Dendritic cell treated with granulocyte-macrophage colony-stimulating factor and Interleukin-4, amounts not matched to agents 40 ng/mL and 50 ng/mL, for 4 days (primary cell): Measurements from ENCODE around the gene CRB1.
A peak's percentile ranks its signal among the peaks of the same experiment; 100 is the strongest.

Source experiments
- H3K27ac Mint-ChIP-seq: one replicate; pipeline ENCODE4 v1.8.0; 2022; ENCODE audit warnings: mild to moderate bottlenecking, mixed read lengths
- H3K27me3 Mint-ChIP-seq: one replicate; pipeline ENCODE4 v1.8.0; 2022; ENCODE audit warnings: mild to moderate bottlenecking, mixed read lengths
- H3K36me3 Mint-ChIP-seq: one replicate; pipeline ENCODE4 v1.8.0; 2022; ENCODE audit warnings: low read depth, mixed read lengths
- H3K4me1 Mint-ChIP-seq: one replicate; pipeline ENCODE4 v1.8.0; 2022; ENCODE audit warnings: low read depth, mixed read lengths
- H3K4me3 Mint-ChIP-seq: one replicate; pipeline ENCODE4 v1.8.0; 2022; ENCODE audit warnings: mild to moderate bottlenecking, moderate library complexity, mixed read lengths
- H3K9me3 Mint-ChIP-seq: one replicate; pipeline ENCODE4 v1.8.0; 2022; ENCODE audit warnings: mixed read lengths
- intact Hi-C: fragments of 100-400 bp; cut with micrococcal nuclease; formaldehyde crosslinking; loops from one replicate; pipeline ENCODE4 v1.15.0; 2022

CRB1 gene

GRCh38 chr1:197451381-197451780 is 183.3 kb downstream of the CRB1 start:
- intact Hi-C loops, result no loop called here
- Mint-ChIP-seq H3K4me3 (no peak overlapping the region), H3K4me1 (no peaks in the 10 kb centered on the region), H3K9me3 (no peaks in the 10 kb centered on the region), H3K27ac (no peak overlapping the region), H3K36me3 (no peaks in the 10 kb centered on the region), H3K27me3 (no peaks in the 10 kb centered on the region)

DNA sequence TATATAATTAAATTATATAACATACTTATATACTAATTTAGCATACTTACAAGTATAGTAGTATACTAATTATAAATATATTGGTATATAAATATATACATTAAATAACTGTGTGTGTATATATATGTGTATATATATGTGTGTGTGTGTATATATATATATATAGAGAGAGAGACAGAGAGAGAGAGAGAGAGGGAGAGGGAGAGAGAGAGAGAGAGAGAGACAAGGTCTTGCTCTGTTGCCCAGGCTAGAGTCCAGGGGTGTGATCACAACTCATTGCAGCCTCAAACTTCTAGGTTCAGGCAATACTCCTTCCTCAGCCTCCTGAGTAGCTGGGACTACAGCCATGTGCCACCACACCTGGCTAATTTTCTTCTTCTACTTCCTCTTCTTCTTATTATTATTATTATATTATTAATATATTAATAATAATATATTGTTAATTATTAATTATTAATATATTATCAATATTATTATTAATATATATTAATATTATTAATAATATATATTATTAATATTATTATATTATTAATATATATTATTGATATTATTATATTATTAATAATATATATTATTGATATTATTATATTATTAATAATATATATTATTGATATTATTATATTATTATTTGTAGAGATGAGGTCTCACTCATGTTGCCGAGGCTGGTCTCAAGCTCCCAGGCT is 185.5 kb downstream of the CRB1 start:
- Mint-ChIP-seq H3K27ac (no peak overlapping the region), H3K4me1 (no peaks in the 10 kb centered on the region), H3K4me3 (no peak overlapping the region), H3K36me3 (no peaks in the 10 kb centered on the region), H3K9me3 (no peaks in the 10 kb centered on the region), H3K27me3 (no peaks in the 10 kb centered on the region)
- intact Hi-C loops, result no loop called here

DNA sequence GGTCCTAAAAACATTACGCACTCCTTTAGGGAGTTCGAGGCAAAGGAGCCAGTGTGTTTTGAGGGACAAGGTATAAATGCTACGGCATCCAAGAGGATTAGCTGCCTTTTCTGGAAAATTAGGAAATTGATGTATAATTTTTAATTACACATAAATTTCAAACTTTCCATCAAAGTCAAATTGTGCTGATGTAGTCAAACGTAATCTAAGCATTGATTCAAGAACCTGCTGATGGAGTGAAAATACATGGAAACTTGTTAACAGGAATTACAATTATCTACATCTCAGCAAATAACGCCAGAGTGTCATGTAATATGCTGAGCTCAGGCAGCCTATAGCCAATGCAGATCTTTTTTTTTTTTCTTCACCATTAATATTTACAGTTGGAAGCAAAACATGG is 194.5 kb downstream of the CRB1 start:
- H3K27ac Mint-ChIP-seq, result no peak overlapping the region
- H3K4me3 Mint-ChIP-seq, result no peak overlapping the region
- intact Hi-C loops, result no loop called here
- H3K27me3 Mint-ChIP-seq, result no peaks in the 10 kb centered on the region
- no peaks in the 10 kb centered on the region for H3K36me3 Mint-ChIP-seq
- H3K4me1 Mint-ChIP-seq, result peaks cover 6% of the 10 kb centered on the region
- no peaks in the 10 kb centered on the region for H3K9me3 Mint-ChIP-seq

DNA sequence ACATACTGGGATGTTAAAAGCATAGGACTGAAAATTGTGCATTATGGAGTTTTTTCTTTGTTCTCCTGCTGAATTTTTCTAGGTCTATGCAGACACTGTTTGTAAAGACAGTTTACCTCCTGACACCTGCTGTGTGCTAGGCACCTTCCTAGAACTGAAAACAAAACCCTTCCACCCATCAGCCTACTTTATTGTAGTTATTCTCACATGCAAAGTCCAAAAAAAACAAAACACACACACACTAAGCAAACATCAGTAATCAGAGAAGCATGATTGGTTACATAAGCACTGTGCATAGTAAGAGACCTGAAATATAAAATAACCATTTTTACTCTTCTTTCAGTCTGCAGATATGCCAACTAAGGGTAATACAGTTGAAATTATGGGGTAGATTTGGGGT is 195.1 kb downstream of the CRB1 start:
- H3K4me1 Mint-ChIP-seq, result peaks cover 6% of the 10 kb centered on the region
- intact Hi-C loops, result no loop called here
- no peak overlapping the region for H3K4me3 Mint-ChIP-seq
- no peaks in the 10 kb centered on the region for H3K27me3 Mint-ChIP-seq
- H3K27ac Mint-ChIP-seq, result no peak overlapping the region
- H3K36me3 Mint-ChIP-seq, result no peaks in the 10 kb centered on the region
- H3K9me3 Mint-ChIP-seq, result no peaks in the 10 kb centered on the region

GRCh38 chr1:197464044-197464443 is 196.0 kb downstream of the CRB1 start:
- Mint-ChIP-seq H3K4me1 (peaks cover 7% of the 10 kb centered on the region), H3K36me3 (no peaks in the 10 kb centered on the region), H3K27ac (no peak overlapping the region), H3K9me3 (no peaks in the 10 kb centered on the region), H3K4me3 (no peak overlapping the region), H3K27me3 (no peaks in the 10 kb centered on the region)
- intact Hi-C loops, result no loop called here

- H3K36me3 Mint-ChIP-seq, result no peaks in the 10 kb centered on the region
- no peaks in the 10 kb centered on the region for H3K27me3 Mint-ChIP-seq
- H3K27ac Mint-ChIP-seq, result no peak overlapping the region
- peaks cover 18% of the 10 kb centered on the region for H3K4me1 Mint-ChIP-seq
- H3K4me3 Mint-ChIP-seq, result no peak overlapping the region
- intact Hi-C loops, result no loop called here
- H3K9me3 Mint-ChIP-seq, result no peaks in the 10 kb centered on the region
Measured at GRCh38 chr1:197465528-197466327, 197.7 kb downstream of the CRB1 start.

DNA sequence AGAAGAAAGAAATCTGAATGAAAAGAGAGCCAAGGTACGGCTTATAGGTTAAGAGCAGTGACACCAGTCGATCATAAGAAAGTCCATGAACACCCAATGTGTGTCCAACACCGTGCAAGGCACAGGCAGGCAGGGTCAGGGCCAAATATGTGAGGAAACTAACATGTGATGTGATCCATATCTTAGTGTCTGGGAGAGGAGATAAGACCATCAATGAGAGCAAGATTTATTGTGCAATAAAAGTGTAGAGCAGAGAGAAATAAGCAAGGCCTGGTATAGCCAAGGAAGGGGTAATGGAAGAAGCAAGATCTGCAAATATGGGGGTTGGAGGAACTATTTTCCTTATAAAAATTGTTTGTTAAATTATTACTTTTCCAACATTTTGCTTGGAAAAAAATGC is 198.8 kb downstream of the CRB1 start:
- Mint-ChIP-seq H3K36me3 (no peaks in the 10 kb centered on the region), H3K9me3 (no peaks in the 10 kb centered on the region), H3K27ac (no peak overlapping the region), H3K4me1 (peaks cover 18% of the 10 kb centered on the region), H3K27me3 (no peaks in the 10 kb centered on the region), H3K4me3 (no peak overlapping the region)
- intact Hi-C loops, result no loop called here

DNA sequence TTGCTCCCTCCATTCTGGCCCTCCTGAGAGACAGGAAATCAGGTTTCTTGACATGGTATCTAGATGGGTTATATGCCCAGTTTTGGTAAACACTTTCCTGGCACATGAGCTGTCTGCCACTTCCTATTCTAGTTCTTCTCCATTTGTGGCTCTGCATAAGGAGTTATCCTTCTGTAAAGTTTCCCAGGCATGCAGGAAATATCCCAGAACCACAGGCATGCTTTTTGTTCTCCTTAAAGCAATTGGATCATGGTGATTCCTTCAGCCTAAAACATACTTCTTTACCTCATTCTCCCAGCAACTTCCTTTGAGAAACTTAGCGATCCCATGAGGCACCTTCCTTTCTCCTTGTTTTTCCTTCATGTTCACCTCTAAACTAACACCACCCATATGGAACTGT is 199.8 kb downstream of the CRB1 start:
- H3K4me1 Mint-ChIP-seq, result peaks cover 18% of the 10 kb centered on the region
- no peak overlapping the region for H3K27ac Mint-ChIP-seq
- no peaks in the 10 kb centered on the region for H3K27me3 Mint-ChIP-seq
- no peaks in the 10 kb centered on the region for H3K9me3 Mint-ChIP-seq
- H3K4me3 Mint-ChIP-seq, result no peak overlapping the region
- H3K36me3 Mint-ChIP-seq, result no peaks in the 10 kb centered on the region
- intact Hi-C loops, result no loop called here

DNA sequence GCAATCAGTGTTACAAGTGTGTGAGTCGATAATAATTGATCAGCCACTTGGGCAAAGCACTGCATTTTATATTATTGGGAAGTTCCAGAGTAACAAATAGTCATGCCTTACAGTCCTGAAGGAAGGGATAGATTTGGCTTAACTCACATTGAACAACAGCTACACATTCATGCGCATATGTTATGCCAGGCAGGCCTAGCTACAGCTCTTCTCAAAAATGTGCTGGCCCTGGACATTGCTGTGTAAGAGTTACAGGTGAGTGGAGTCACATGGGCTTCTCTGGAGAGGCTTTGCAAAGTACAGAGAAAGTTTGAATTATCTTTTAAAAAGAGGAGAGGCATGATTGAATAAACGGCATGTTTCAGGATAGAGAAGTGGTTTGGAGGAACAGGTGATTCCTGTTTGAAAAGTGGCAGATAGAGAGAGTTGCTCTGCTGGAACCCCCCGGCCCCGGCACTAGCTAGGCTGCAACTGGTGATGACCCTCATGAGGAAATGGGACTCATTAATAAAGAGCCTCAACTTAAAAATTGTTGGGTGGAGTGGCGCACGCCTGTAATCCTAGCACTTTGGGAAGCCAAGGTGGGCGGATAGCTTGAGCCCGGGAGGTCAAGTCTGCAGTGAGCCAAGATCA is 200.6 kb downstream of the CRB1 start:
- intact Hi-C loops, result no loop called here
- Mint-ChIP-seq H3K27me3 (no peaks in the 10 kb centered on the region), H3K4me3 (no peak overlapping the region), H3K4me1 (peaks cover 18% of the 10 kb centered on the region), H3K27ac (no peak overlapping the region), H3K36me3 (no peaks in the 10 kb centered on the region), H3K9me3 (no peaks in the 10 kb centered on the region)

DNA sequence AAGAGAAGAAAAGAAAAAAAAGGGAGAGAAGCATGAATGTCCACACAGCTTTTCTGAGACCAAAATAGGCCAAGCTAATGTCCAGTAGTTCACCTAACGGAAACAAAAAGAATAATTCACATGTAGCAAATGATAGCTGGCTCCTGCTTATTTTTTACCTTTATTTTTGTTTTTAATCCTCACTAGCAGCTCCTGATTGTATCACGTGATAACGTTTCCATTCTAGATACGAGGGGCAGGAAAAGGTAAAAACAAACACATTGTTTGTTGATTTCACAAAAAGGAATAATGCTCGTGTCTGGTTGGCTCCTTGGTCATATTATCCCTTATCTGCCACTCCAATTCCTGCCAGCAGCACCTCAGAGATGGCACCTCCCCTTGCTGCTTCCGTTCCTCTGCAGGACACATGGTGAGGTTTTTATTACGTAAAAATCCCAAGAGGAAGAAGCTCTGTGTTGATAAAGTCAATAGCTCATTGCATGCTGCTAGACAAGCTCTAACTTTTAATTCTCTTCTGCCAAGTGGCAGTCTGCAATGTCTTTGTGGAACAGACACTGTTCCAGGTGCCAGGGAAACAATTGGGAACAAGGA is 201.7 kb downstream of the CRB1 start:
- Mint-ChIP-seq H3K4me3 (peak overlapping the region; percentile 47), H3K36me3 (no peaks in the 10 kb centered on the region), H3K9me3 (no peaks in the 10 kb centered on the region), H3K27me3 (no peaks in the 10 kb centered on the region), H3K4me1 (peaks cover 13% of the 10 kb centered on the region), H3K27ac (no peak overlapping the region)
- intact Hi-C loops, result no loop called here

- H3K4me1 Mint-ChIP-seq, result peaks cover 13% of the 10 kb centered on the region
- intact Hi-C loops, result no loop called here
- H3K27me3 Mint-ChIP-seq, result no peaks in the 10 kb centered on the region
- no peaks in the 10 kb centered on the region for H3K9me3 Mint-ChIP-seq
- H3K36me3 Mint-ChIP-seq, result no peaks in the 10 kb centered on the region
- no peak overlapping the region for H3K4me3 Mint-ChIP-seq
- H3K27ac Mint-ChIP-seq, result no peak overlapping the region
Measured at GRCh38 chr1:197470330-197470729, 202.3 kb downstream of the CRB1 start.

DNA sequence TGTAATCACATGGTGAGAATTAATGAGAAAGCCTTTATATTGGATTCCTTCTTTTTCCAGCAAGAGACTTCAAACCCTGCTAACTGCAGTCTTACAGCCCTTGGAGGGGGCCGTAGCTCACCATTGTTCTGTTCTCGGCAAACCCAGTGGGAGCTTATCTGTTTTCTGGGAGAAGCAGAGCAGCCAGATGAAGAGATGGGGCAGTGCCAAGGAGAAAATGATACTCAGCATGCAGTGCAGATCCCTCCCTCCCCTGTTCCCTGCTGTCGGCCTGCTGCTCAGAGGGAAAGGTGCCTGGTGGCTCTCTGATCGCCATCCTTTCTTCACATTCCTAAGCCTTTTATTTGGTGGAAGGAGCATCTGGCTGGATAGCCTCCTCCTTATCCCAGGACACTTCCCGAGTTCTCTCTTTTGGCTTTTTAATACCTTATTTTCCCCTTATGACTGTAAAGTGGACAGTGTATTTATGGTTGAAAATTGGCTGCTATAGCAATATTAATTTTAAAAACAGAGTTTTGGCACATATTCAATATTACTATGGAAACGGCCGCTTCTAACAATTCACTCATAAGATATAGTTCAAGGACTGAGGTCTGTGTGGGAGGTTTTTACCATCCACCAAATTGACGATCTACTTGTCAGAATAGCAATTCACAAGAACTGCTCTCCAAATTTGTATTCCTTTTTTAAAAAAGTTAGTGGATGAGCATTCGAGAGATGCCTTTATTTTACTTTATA is 203.4 kb downstream of the CRB1 start:
- H3K4me3 Mint-ChIP-seq, result no peak overlapping the region
- H3K4me1 Mint-ChIP-seq, result peaks cover 13% of the 10 kb centered on the region
- no peak overlapping the region for H3K27ac Mint-ChIP-seq
- intact Hi-C loops, result no loop called here
- H3K9me3 Mint-ChIP-seq, result no peaks in the 10 kb centered on the region
- no peaks in the 10 kb centered on the region for H3K27me3 Mint-ChIP-seq
- H3K36me3 Mint-ChIP-seq, result no peaks in the 10 kb centered on the region

DNA sequence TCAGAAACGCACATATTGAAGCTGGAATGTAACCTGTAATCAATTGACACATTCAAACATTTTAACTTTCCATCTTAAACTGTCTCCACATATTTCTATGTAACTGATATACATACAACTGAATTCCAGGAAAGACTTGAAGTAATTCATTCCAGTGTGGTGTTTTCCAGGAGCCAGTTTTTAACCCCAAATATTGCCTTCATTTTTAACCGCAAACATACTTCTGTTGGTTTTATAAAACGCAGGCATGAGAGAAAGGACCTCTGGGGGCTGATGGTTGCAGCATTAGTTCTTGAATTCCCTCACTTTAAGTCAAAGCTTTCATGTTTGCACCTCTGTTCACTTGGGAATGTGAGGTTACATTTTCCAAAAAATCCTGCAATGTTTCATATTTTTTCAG is 204.1 kb downstream of the CRB1 start:
- H3K27ac Mint-ChIP-seq, result no peak overlapping the region
- no peaks in the 10 kb centered on the region for H3K36me3 Mint-ChIP-seq

GRCh38 chr1:197480446-197480845 is 212.4 kb downstream of the CRB1 start:
- no peaks in the 10 kb centered on the region for H3K36me3 Mint-ChIP-seq
- no peaks in the 10 kb centered on the region for H3K27me3 Mint-ChIP-seq
- no peak overlapping the region for H3K27ac Mint-ChIP-seq
- no peaks in the 10 kb centered on the region for H3K9me3 Mint-ChIP-seq
- intact Hi-C loops, result no loop called here
- peaks cover under 1% of the 10 kb centered on the region for H3K4me1 Mint-ChIP-seq
- H3K4me3 Mint-ChIP-seq, result no peak overlapping the region

More for the DNA sequence above, 204.1 kb downstream of the CRB1 start:
- Mint-ChIP-seq H3K4me3 (no peak overlapping the region), H3K9me3 (no peaks in the 10 kb centered on the region), H3K4me1 (peaks cover 13% of the 10 kb centered on the region), H3K27me3 (no peaks in the 10 kb centered on the region)
- intact Hi-C loops, result no loop called here
